22Rv1 (cell line): ENCODE results near the gene FHIP1B.

ENCODE experiments used
- ZFX ChIP-seq: fragments of 450-650 bp; IDR thresholded peaks from 2 replicates; pipeline ENCODE4 v1.6.1; 2017; ENCODE audit warnings: antibody characterized with exemption, borderline replicate concordance
- TF ChIP-seq, protein P1 (sequence below): fragments of 450-650 bp; IDR thresholded peaks from 2 replicates; pipeline ENCODE4 v1.5.1; 2017; ENCODE audit warnings: mild to moderate bottlenecking

DNA sequence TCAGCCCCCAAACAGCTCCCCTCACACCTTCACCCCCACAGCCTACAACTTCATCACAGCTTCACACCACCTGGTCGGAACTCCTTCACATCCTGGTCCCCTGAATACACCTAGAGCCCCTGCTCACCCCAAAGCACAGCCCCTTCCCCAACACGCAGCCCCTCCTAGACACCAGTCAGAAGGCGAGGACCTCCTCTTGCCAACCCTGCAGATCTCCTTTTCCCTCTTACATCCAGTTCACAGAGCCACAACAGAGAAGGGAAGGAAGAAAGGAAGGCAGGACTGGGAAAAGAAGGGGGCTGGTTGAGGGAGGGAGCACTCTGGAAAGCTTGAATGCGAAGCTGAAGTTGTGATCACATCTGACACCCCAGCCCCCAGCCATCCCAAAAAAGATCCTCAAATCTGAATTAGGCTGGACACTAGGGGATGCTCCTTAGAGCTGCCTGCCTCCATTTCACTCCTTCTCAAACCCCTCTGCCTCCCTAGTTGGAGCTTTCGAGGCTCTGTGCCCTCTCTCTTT, 25.8 kb upstream of the FHIP1B start:
- TF ChIP-seq, protein P1, sequence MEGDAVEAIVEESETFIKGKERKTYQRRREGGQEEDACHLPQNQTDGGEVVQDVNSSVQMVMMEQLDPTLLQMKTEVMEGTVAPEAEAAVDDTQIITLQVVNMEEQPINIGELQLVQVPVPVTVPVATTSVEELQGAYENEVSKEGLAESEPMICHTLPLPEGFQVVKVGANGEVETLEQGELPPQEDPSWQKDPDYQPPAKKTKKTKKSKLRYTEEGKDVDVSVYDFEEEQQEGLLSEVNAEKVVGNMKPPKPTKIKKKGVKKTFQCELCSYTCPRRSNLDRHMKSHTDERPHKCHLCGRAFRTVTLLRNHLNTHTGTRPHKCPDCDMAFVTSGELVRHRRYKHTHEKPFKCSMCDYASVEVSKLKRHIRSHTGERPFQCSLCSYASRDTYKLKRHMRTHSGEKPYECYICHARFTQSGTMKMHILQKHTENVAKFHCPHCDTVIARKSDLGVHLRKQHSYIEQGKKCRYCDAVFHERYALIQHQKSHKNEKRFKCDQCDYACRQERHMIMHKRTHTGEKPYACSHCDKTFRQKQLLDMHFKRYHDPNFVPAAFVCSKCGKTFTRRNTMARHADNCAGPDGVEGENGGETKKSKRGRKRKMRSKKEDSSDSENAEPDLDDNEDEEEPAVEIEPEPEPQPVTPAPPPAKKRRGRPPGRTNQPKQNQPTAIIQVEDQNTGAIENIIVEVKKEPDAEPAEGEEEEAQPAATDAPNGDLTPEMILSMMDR: no peak
- TF ChIP-seq ZFX: no peak
